ENCODE results near the gene COL7A1.

- no peak for TF ChIP-seq EZH2 (IDR thresholded peaks at IDR 0.05; ENCODE audit: low read depth)
- no peak for TF ChIP-seq CTCF (conservative IDR thresholded peaks at IDR 0.05)
Observed at GRCh38 chr3:48564667-48565066, 30.5 kb downstream of the COL7A1 start.
